Uterine smooth muscle cell (primary cell): Measurements from ENCODE around the gene SIX4. TPM values are rescaled to one million over a fixed set of nuclear protein-coding genes. Genes with fewer than 3 reads are reported as not detected.

ENCODE experiments used
- total RNA-seq: library from RNA; depleted of rRNA; stranded (reverse); fragments of >200 nt; gene quantifications from 2 replicates; pipeline ENCODE4 v1.2.3, GENCODE V29; 2014

Gene SIX4
- total RNA-seq: 8.2 and 17.4 TPM in 2 replicates

GRCh38 chr14:60723907-60724618, at the start of gene SIX4:
SIX4 (minus strand) TSS chr14:60724351; CDS start chr14:60724074, 277 bp downstream.

DNA sequence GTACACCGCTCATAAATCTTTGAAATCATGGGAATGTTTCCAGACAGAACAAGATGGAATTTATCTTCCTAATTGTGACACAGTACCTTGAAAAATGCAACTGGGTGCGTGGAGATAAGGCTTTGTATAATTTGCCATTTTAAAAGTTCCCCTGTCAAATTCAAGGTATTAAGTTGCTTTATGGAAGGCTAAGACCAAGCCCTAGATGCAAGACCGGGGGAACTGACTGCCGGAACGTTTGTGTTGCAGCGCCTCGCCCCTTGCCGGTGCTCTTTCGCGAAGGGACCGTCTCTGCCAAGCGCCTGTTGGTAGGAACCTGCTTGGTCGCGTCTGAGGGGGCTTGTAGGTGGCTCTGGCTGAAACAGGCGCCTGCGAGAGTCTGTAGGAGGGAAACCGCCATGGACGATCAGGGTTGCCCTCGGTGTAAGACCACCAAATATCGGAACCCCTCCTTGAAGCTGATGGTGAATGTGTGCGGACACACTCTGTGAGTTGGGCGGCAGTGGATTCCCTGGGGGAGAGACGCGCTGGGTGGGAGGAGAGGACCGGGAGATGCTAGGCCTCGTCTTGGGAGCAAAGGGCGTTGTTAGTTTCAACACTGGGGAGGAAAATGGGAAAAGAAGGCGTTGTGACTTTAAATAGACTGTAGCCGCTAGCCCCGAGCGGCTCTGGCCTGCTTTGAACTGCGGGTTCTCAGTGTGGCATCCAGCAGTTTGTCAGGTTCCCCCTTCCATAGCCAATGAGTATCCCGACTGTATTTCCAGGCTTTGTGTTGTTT, 10.5 kb upstream of the SIX4 start, which contains the start of gene MNAT1:
TSS of gene MNAT1 (plus strand) at position 297 of the 778 bp plus-strand sequence. CDS start at position 399, 102 bp downstream.

Other genes with a start within 250 kb of the SIX4 start
- gene C14orf39, start 238.3 kb downstream of the SIX4 start, total RNA-seq: not detected in 2 replicates
- not detected in 2 replicates for gene SIX6, start 215.2 kb downstream of the SIX4 start, total RNA-seq
- 0.12 and 0.33 TPM in 2 replicates for gene SIX1, start 74.9 kb downstream of the SIX4 start, total RNA-seq
- gene MNAT1, start 10.4 kb upstream of the SIX4 start, total RNA-seq: 54.9 and 68.9 TPM in 2 replicates